ENCODE measurements around the gene HYCC1. TPM values are rescaled to one million over a fixed set of nuclear protein-coding genes. Genes with fewer than 3 reads are reported as not detected.

The HYCC1 gene
- total RNA-seq, 1 experiment from 2014 or later, result 23.5 TPM

DNA sequence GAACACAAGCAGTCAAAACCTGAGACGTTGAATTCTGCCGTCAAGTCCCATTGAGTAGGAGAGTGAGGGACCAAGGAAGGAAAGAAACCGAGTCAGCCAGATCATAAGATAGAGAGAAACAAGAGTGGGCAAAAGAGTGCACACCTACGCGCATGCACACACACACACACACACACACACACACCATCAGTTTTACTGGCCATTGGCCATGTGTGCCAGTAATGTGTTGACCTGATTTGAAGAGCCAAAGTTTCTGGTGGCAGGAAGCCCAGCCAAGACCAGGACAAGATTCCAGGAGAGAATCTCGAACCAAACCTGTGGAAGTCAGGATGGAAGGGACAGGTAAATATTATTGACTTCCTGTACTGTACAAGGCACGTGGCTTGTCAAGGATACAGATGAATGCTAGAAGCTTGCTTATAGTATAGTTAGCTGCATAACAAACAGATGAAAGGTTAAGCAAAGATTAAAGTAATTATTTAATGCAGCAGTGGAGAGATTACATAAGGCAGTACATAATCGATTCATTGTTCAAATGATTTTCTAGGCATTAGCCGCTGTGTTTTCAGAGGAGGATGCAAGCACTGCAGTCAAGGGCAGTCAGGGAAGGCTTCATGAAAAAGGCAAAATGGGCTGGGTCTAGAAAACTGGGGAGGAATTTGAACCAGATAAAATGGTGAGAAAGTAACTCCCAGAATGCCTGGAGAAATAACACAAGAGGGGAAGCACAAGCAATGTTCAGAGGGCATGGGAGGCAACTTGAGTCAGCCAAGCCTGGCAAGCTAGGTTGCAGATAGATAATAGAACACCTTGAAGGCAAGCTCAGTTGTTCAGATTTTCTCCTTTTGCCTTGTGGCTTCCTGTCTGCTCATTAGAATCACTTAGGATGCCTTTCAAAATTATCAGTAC, 2.7 kb upstream of the HYCC1 start:
- intact Hi-C loops (cut with micrococcal nuclease), result no loop called here
- no peak overlapping the region for H3K4me2 ChIP-seq (ENCODE audit: low read length)
- no peaks in the 10 kb centered on the region for H3K9me2 ChIP-seq (ENCODE audit: insufficient read depth)
- H3K9ac ChIP-seq (ENCODE audit: low read length), result no peak overlapping the region
- ATAC-seq, result no peak
- H4K20me1 ChIP-seq (ENCODE audit: insufficient read depth), result no peaks in the 10 kb centered on the region
- H3K27ac ChIP-seq (ENCODE audit: low read depth, low read length), result no peak overlapping the region
- no TSS peak for BruUV-seq (replicated peaks)
- no peak for DNase-seq (ENCODE audit: low read depth, low spot score)
- H3K4me3 ChIP-seq (replicated peaks in 1 of 2; ENCODE audit: low read depth in 1 of 2, low read length in 2 of 2), result no peak overlapping the region
- H2AFZ ChIP-seq (ENCODE audit: low read depth, low read length, poor library complexity, severe bottlenecking), result no peak overlapping the region
- H3K9me3 ChIP-seq (ENCODE audit: control insufficient read depth in 1 of 2, insufficient read depth in 1 of 2, low read depth in 1 of 2, low read length in 2 of 2), result no peaks in the 10 kb centered on the region
- TF ChIP-seq SRF (IDR thresholded peaks at IDR 0.05; ENCODE audit: low read depth) (no peak), TCF7L2 (IDR thresholded peaks at IDR 0.05; ENCODE audit: borderline replicate concordance, extremely low read depth, insufficient read depth, insufficient read length) (no peak), ZNF274 (IDR thresholded peaks at IDR 0.05; ENCODE audit: low read depth, low read length) (no peak), SIN3A (IDR thresholded peaks at IDR 0.05; ENCODE audit: low read depth) (no peak), JUND (IDR thresholded peaks at IDR 0.05) (no peak), ZFX (IDR thresholded peaks at IDR 0.05) (no peak), FOSL1 (IDR thresholded peaks at IDR 0.05; ENCODE audit: low read depth) (no peak), CBX3 (IDR thresholded peaks at IDR 0.05; ENCODE audit: low read depth) (no peak), ELF1 (IDR thresholded peaks at IDR 0.05; ENCODE audit: borderline replicate concordance, low read depth) (no peak), EZH2phosphoT487 (IDR thresholded peaks at IDR 0.05; ENCODE audit: borderline replicate concordance) (no peak), RAD21 (IDR thresholded peaks at IDR 0.05; ENCODE audit: low read depth) (no peak), EZH2 (IDR thresholded peaks at IDR 0.05) (no peak), POLR2A (IDR thresholded peaks at IDR 0.05; ENCODE audit: borderline replicate concordance, extremely low read depth, insufficient read depth, insufficient read length) (no peak), SP1 (IDR thresholded peaks at IDR 0.05; ENCODE audit: low read depth) (no peak), POLR2AphosphoS5 (IDR thresholded peaks at IDR 0.05; ENCODE audit: low read depth, low read length) (no peak)
- TF ChIP-seq, protein P1, sequence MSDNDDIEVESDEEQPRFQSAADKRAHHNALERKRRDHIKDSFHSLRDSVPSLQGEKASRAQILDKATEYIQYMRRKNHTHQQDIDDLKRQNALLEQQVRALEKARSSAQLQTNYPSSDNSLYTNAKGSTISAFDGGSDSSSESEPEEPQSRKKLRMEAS (IDR thresholded peaks at IDR 0.05), result no peak
- TF ChIP-seq, protein P2, sequence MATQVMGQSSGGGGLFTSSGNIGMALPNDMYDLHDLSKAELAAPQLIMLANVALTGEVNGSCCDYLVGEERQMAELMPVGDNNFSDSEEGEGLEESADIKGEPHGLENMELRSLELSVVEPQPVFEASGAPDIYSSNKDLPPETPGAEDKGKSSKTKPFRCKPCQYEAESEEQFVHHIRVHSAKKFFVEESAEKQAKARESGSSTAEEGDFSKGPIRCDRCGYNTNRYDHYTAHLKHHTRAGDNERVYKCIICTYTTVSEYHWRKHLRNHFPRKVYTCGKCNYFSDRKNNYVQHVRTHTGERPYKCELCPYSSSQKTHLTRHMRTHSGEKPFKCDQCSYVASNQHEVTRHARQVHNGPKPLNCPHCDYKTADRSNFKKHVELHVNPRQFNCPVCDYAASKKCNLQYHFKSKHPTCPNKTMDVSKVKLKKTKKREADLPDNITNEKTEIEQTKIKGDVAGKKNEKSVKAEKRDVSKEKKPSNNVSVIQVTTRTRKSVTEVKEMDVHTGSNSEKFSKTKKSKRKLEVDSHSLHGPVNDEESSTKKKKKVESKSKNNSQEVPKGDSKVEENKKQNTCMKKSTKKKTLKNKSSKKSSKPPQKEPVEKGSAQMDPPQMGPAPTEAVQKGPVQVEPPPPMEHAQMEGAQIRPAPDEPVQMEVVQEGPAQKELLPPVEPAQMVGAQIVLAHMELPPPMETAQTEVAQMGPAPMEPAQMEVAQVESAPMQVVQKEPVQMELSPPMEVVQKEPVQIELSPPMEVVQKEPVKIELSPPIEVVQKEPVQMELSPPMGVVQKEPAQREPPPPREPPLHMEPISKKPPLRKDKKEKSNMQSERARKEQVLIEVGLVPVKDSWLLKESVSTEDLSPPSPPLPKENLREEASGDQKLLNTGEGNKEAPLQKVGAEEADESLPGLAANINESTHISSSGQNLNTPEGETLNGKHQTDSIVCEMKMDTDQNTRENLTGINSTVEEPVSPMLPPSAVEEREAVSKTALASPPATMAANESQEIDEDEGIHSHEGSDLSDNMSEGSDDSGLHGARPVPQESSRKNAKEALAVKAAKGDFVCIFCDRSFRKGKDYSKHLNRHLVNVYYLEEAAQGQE (IDR thresholded peaks at IDR 0.05; ENCODE audit: low read depth), result no peak
- TF ChIP-seq, protein P3, sequence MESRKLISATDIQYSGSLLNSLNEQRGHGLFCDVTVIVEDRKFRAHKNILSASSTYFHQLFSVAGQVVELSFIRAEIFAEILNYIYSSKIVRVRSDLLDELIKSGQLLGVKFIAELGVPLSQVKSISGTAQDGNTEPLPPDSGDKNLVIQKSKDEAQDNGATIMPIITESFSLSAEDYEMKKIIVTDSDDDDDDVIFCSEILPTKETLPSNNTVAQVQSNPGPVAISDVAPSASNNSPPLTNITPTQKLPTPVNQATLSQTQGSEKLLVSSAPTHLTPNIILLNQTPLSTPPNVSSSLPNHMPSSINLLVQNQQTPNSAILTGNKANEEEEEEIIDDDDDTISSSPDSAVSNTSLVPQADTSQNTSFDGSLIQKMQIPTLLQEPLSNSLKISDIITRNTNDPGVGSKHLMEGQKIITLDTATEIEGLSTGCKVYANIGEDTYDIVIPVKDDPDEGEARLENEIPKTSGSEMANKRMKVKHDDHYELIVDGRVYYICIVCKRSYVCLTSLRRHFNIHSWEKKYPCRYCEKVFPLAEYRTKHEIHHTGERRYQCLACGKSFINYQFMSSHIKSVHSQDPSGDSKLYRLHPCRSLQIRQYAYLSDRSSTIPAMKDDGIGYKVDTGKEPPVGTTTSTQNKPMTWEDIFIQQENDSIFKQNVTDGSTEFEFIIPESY (IDR thresholded peaks at IDR 0.05; ENCODE audit: extremely low read depth, insufficient replicate concordance, low read length), result no peak
- TF ChIP-seq, protein P4, sequence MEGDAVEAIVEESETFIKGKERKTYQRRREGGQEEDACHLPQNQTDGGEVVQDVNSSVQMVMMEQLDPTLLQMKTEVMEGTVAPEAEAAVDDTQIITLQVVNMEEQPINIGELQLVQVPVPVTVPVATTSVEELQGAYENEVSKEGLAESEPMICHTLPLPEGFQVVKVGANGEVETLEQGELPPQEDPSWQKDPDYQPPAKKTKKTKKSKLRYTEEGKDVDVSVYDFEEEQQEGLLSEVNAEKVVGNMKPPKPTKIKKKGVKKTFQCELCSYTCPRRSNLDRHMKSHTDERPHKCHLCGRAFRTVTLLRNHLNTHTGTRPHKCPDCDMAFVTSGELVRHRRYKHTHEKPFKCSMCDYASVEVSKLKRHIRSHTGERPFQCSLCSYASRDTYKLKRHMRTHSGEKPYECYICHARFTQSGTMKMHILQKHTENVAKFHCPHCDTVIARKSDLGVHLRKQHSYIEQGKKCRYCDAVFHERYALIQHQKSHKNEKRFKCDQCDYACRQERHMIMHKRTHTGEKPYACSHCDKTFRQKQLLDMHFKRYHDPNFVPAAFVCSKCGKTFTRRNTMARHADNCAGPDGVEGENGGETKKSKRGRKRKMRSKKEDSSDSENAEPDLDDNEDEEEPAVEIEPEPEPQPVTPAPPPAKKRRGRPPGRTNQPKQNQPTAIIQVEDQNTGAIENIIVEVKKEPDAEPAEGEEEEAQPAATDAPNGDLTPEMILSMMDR (IDR thresholded peaks at IDR 0.05 in 2 of 3, conservative IDR thresholded peaks at IDR 0.05 in 1 of 3; ENCODE audit: borderline replicate concordance in 1 of 3, insufficient read depth in 1 of 3, low read depth in 2 of 3, low read length in 2 of 3), result no peak
- TF ChIP-seq, protein P5, sequence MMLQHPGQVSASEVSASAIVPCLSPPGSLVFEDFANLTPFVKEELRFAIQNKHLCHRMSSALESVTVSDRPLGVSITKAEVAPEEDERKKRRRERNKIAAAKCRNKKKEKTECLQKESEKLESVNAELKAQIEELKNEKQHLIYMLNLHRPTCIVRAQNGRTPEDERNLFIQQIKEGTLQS (IDR thresholded peaks at IDR 0.05), result no peak
- H3K27me3 ChIP-seq (ENCODE audit: insufficient read depth, low read length), result no peaks in the 10 kb centered on the region
- ChIA-PET POLR2A (no interaction called here), RAD21 (ENCODE audit: low non-redundant PET in 1 of 2, low total read pairs in 2 of 2, uncharacterized antibody in 2 of 2, unreplicated experiment in 2 of 2) (no interaction called here), CTCF (no interaction called here)
- H3K4me1 ChIP-seq (ENCODE audit: control insufficient read depth in 1 of 2, insufficient read depth in 2 of 2, low read length in 2 of 2), result peaks cover 8 to 35% of the 10 kb centered on the region in 2 experiments
- H3K36me3 ChIP-seq (ENCODE audit: control insufficient read depth in 1 of 2, insufficient read depth in 2 of 2, low read length in 2 of 2), result no peaks in the 10 kb centered on the region
- peaks cover 16% of the 10 kb centered on the region for H3K79me2 ChIP-seq (ENCODE audit: insufficient read depth, low read length)
